Measurements from ENCODE around the gene LIN7C.

LIN7C gene

GRCh38 chr11:27513389-27513788 is 6.8 kb upstream of the LIN7C start:
- TF ChIP-seq CTCF (IDR thresholded peaks at IDR 0.05; ENCODE audit: insufficient read depth, missing control alignments), result no peak
- no peak for DNase-seq (ENCODE audit: insufficient read length, low spot score)
- no peak for FAIRE-seq

- DNase-seq (ENCODE audit: insufficient read length, low spot score) (no peak), FAIRE-seq (no peak)
- TF ChIP-seq CTCF (IDR thresholded peaks at IDR 0.05; ENCODE audit: insufficient read depth, missing control alignments), result no peak
Observed at GRCh38 chr11:27512238-27512637, 5.7 kb upstream of the LIN7C start.

- FAIRE-seq, result no peak
- no peak for TF ChIP-seq CTCF (IDR thresholded peaks at IDR 0.05; ENCODE audit: insufficient read depth, missing control alignments)
- no peak for DNase-seq (ENCODE audit: insufficient read length, low spot score)
Observed at GRCh38 chr11:27509908-27510307, 3.3 kb upstream of the LIN7C start.

DNA sequence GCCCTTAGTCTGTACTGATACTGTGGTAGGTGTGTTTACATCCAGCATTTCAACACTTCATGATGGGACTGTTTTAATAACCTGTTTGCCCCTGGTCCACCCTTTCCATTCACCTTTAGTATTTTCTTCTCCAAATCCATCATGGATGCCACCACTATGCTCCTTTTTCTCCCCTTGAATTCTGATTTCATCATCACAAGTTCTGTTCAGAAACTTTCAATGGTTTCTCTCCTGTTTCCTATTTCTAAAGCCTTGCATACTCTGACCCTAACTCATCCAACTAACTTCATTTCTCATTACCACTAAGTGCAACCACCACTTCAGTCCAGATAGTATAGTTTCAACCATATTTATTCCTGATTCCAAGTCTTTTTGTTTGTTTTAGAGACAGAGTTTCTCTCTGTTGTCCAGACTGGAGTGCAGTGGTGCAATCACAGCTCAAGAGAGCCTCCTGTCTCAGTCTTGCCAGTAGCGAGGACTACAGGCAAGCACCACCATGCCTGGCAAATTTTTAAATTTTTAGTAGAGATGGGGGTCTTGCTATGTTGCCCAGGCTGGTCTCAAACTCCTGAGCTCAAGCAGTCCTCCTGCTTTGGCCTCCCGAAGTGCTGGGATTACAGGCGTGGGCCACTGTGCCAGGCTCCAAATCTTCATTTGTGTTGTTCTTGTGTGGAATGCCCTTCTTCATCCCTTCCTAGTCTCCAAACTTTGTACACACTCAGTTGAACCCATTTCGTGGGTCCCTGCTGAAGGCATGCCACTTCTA is 1.2 kb upstream of the LIN7C start:
- no peak for FAIRE-seq
- TF ChIP-seq CTCF (IDR thresholded peaks at IDR 0.05; ENCODE audit: insufficient read depth, missing control alignments), result no peak
- DNase-seq (ENCODE audit: insufficient read length, low spot score), result no peak

- DNase-seq (ENCODE audit: insufficient read length, low spot score) (no peak), FAIRE-seq (no peak)
- no peak for TF ChIP-seq CTCF (IDR thresholded peaks at IDR 0.05; ENCODE audit: insufficient read depth, missing control alignments)
Observed at GRCh38 chr11:27505781-27506180, 788 bp downstream of the LIN7C start.

- FAIRE-seq (no peak), DNase-seq (ENCODE audit: insufficient read length, low spot score) (no peak)
- no peak for TF ChIP-seq CTCF (IDR thresholded peaks at IDR 0.05; ENCODE audit: insufficient read depth, missing control alignments)
Observed at GRCh38 chr11:27504205-27504604, 2.4 kb downstream of the LIN7C start.

- no peak for DNase-seq (ENCODE audit: insufficient read length, low spot score)
- FAIRE-seq, result no peak
- no peak for TF ChIP-seq CTCF (IDR thresholded peaks at IDR 0.05; ENCODE audit: insufficient read depth, missing control alignments)
Observed at GRCh38 chr11:27501100-27501499, 5.5 kb downstream of the LIN7C start.

All from D721Med (cell line).